ENCODE data around the gene PCP4. TPM values are rescaled to one million over a fixed set of nuclear protein-coding genes. Genes with fewer than 3 reads are reported as not detected.

PCP4 gene
- total RNA-seq, 1 experiment from 2014 or later: not detected

- DNase-seq (ENCODE audit: low read depth): no peak
These were observed 105.9 kb downstream of the PCP4 start for GRCh38 chr21:39972976-39973770.

DNA sequence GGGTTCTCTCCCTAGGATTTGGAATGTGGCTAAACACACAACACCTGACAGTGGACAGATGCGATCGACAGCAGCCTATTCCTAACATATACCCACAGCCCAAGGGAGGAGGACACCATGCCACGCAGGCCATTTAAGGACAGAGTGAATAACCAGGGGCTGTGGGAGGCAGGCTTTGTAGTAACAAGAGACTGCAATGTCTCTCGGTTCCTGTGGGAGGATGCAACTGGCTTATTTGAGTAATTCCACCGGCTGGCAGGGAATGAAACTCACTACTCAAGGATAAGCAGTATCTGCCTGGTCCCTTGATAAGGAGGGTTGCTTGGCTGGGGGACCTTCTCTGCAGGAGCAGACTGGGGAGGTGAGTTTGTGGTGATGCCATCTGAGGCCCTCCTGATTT, 109.6 kb downstream of the PCP4 start:
- no peak for DNase-seq (ENCODE audit: low read depth)

Other genes with a start within 250 kb of the PCP4 start
- not detected in 2 replicates for gene IGSF5, start 122.3 kb upstream of the PCP4 start, total RNA-seq (2014; rRNA removed; shearing (Covaris generic))